ENCODE results near the gene EID2B. TPM values are rescaled to one million over a fixed set of nuclear protein-coding genes. Genes with fewer than 3 reads are reported as not detected.

The EID2B gene
- total RNA-seq: 2.9 and 3.3 TPM in 2 replicates
- polyA plus RNA-seq (2012): 2.9 TPM

GRCh38 chr19:39532233-39533002 is at the start of gene EID2B:
EID2B (minus strand) TSS chr19:39532852; CDS start chr19:39532802, 50 bp downstream.
- peak; percentile 96 for DNase-seq (ENCODE audit: low read depth)

- no peak for DNase-seq (ENCODE audit: low read depth)
Observed at GRCh38 chr19:39582442-39582841, 49.8 kb upstream of the EID2B start.

GRCh38 chr19:39568604-39569003 is 36.0 kb upstream of the EID2B start:
- DNase-seq (ENCODE audit: low read depth): no peak

- DNase-seq (ENCODE audit: low read depth): peak; percentile 9
Observed at GRCh38 chr19:39566064-39566463, 33.4 kb upstream of the EID2B start.

- peak; percentile 24 for DNase-seq (ENCODE audit: low read depth)
Observed at GRCh38 chr19:39563408-39563807, 30.8 kb upstream of the EID2B start.

- no peak for DNase-seq (ENCODE audit: low read depth)
Observed at GRCh38 chr19:39558624-39559117, 26.0 kb upstream of the EID2B start.

- peak; percentile 37 for DNase-seq (ENCODE audit: low read depth)
Observed at GRCh38 chr19:39557811-39558623, 25.4 kb upstream of the EID2B start.

- no peak for DNase-seq (ENCODE audit: low read depth)
Observed at GRCh38 chr19:39555883-39556282, 23.2 kb upstream of the EID2B start.

- no peak for DNase-seq (ENCODE audit: low read depth)
Observed at GRCh38 chr19:39554701-39555311, 22.2 kb upstream of the EID2B start.

- no peak for DNase-seq (ENCODE audit: low read depth)
Observed at GRCh38 chr19:39553082-39553652, 20.5 kb upstream of the EID2B start.

- DNase-seq (ENCODE audit: low read depth): no peak
Observed at GRCh38 chr19:39550197-39550596, 17.5 kb upstream of the EID2B start.

GRCh38 chr19:39546599-39546998 is 13.9 kb upstream of the EID2B start:
- DNase-seq (ENCODE audit: low read depth): no peak

- DNase-seq (ENCODE audit: low read depth): no peak
Observed at GRCh38 chr19:39544911-39545310, 12.3 kb upstream of the EID2B start.

- DNase-seq (ENCODE audit: low read depth): no peak
Observed at GRCh38 chr19:39544226-39544903, 11.7 kb upstream of the EID2B start.

GRCh38 chr19:39543477-39543857 is 10.8 kb upstream of the EID2B start:
- DNase-seq (ENCODE audit: low read depth): no peak

GRCh38 chr19:39542206-39542605 is 9.6 kb upstream of the EID2B start:
- no peak for DNase-seq (ENCODE audit: low read depth)

GRCh38 chr19:39540333-39540673 is 7.7 kb upstream of the EID2B start:
- DNase-seq (ENCODE audit: low read depth): no peak

- DNase-seq (ENCODE audit: low read depth): peak; percentile 93
Observed at GRCh38 chr19:39539518-39540332, 7.1 kb upstream of the EID2B start, which contains the start of gene EID2. EID2 (minus strand) TSS chr19:39540161; CDS start chr19:39540079, 82 bp downstream.

- DNase-seq (ENCODE audit: low read depth): no peak
Observed at GRCh38 chr19:39539165-39539517, 6.5 kb upstream of the EID2B start.

- DNase-seq (ENCODE audit: low read depth): no peak
Observed at GRCh38 chr19:39533791-39534190, 1.1 kb upstream of the EID2B start.
